Amniotic epithelial cell (primary cell): ENCODE data around the gene CCNK.

Experiments
- DNase-seq: peaks from one replicate; pipeline ENCODE4 v3.0.0-alpha.2; 2010; ENCODE audit warnings: low read depth

Gene CCNK

DNA sequence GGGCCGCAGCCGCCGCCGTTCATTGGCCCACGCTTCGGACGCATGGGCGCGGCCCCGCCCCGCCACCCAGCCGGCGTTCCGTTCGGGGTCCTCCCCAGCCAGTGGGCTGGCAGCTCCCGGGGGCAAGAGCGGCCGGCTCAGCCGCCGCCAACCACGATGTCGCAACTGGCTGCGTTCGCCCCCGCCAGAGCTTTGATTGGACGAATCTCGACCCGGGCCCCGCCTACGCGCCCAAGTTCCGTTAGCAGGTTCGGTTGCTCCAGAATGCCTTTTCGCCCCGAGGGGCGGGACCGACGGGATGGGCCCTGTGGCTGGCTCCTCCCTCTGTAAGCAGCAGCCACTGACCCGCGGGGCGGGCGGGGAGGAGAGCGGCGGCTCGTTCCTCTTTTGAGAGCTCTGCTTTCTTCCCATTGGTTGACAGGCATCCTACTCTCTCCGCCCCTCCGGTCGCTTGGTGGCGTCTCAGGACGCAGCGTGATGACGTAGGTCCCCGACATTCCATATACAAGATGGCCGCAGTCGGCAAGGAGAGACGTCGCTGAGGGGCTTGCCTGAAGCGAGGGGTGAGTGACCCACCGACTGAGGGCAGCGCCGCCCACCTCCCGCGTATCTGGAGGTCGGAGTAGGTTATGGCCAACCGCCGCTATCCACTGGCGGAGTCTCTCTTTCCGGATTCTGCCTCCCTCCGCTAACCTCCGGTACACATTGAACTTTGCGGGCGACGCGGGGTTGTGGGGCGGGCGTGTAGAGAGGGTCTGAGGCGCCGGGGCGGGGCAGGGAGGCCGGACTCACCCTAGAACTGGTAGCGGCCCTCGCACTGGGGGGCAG is at the start of gene CCNK:
Gene CCNK, plus strand, starts transcription at position 493 of the 828 bp plus-strand sequence. CDS start 11,269 bp downstream, outside the sequence.
- peak; percentile 99 for DNase-seq

- DNase-seq: no peak
Observed at GRCh38 chr14:99431986-99432385, 49.2 kb upstream of the CCNK start.

DNA sequence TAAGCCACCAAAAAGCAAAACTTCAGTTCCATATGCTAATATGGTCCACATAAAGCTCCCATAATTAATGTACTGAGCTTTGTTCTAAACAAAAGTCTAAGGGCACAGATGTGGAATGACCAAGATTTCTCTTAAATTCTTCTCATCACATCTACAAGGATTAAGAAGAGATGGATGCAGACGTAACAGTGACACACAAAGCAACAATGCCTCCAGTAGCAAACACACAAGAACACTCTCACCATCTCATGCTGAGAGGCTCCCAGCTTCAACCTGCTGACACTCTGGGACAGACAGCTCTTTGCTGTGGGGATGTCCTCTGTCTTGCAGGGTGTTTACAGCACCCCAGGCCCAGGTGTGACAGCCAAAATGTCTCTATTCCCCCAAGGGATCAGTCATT is 48.7 kb upstream of the CCNK start:
- DNase-seq: no peak

- no peak for DNase-seq
Observed at GRCh38 chr14:99435327-99435726, 45.9 kb upstream of the CCNK start.

- DNase-seq: peak; percentile 59
Observed at GRCh38 chr14:99436247-99437180, 44.7 kb upstream of the CCNK start.

DNA sequence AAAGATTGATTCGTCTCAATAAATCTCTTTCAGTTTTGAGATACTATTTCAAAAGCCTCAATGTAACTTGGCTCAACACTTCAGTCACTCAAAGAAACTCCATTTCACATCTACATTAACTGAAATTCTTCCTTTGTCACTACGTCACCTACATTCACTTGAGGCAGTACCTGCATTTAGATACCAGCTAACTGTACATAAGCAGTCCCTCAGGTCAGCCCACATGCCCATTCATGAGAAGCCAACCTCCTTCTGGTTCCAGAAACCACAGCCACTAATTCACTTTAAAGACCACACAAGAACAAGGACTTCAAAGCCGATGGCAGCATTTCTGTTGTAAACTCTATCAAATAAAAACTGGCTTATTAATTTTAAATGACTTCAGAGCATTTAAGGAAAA is 43.5 kb upstream of the CCNK start:
- no peak for DNase-seq

DNA sequence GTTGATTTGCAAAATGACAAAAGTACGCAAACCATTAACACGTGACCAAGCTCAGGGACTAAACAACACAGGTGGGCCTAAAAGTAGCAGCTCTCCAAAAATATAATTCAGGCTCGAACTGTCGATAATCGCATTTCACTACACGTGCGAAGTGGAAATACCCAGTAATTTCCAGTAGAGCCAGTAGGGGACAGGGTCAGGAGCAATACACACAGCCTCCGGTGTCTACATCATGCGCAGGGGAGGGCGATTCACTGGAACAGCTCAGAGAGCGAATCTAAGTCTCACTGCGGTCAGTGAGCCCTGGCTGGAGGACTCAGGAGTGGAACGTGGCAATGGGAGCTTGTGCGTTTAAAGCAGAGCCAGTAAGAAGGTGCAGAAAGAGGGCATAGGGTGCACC is 40.9 kb upstream of the CCNK start:
- DNase-seq: no peak

GRCh38 chr14:99441157-99441870 is 39.9 kb upstream of the CCNK start:
- peak; percentile 15 for DNase-seq

GRCh38 chr14:99441918-99442317 is 39.3 kb upstream of the CCNK start:
- DNase-seq: no peak

DNA sequence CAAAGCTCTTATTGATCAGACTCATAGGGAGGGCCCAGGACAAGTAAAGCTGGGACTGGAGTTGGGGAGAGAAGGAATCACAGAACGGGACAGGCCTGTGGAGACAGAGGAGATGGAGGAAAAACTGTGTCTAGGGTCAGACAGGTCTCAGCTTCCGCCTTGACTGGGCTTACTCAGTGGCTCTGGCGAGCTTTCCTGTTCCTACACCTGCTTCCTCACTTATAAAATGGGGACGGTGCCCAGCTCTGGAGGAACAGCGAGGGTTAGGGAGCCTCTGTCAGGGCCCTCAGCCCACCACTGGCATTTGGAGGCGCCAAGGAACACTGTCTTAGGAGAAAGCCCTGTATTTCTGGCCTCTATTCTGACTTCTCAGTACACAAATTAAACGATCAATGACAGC is 35.3 kb upstream of the CCNK start:
- DNase-seq: no peak

DNA sequence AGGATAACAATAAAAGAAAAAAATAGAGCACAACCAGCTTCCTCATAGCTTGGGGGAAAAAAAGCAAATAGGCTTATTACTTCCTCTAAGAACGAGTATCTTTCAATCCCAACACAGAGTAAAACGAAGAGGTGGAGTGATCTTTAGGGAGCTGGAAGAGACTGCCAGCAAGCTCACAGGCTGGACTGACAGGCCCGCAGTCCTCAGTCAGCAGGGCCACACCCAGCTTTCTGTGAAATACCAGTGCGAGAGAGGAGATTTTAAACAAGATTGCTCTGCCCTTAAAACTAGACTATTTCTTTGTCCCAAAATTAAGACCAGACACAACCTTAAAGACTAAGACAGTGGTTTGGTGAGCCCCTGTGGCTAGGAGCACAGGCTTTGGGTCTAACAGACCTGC is 33.5 kb upstream of the CCNK start:
- no peak for DNase-seq

GRCh38 chr14:99450266-99450665 is 30.9 kb upstream of the CCNK start:
- no peak for DNase-seq

GRCh38 chr14:99451234-99451633 is 30.0 kb upstream of the CCNK start:
- no peak for DNase-seq

- DNase-seq: no peak
Observed at GRCh38 chr14:99452968-99453367, 28.2 kb upstream of the CCNK start.

- DNase-seq: no peak
Observed at GRCh38 chr14:99454246-99454645, 27.0 kb upstream of the CCNK start.

GRCh38 chr14:99459481-99460100 is 21.6 kb upstream of the CCNK start:
- peak; percentile 16 for DNase-seq

- peak; percentile 75 for DNase-seq
Observed at GRCh38 chr14:99460793-99461192, 20.4 kb upstream of the CCNK start.

- no peak for DNase-seq
Observed at GRCh38 chr14:99461411-99462085, 19.7 kb upstream of the CCNK start.

DNA sequence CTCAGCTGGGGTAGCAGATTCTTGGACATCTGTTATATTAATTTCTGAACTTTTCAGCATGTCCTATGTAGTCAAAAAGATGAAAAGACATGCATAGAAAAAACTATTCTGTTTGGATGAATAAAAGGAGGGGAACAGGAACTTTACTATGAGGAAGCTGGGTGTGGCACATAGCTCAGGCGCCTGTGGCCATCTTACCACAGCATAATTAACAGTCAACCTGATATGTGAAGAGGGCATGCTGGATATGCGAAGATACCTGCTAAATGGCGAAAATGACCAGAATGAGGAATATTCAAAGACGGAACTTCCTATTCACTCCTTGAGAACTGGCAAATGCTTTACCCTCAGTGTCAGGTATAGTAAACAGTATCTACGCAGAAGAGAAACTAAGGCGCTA is 19.0 kb upstream of the CCNK start:
- DNase-seq: no peak

DNA sequence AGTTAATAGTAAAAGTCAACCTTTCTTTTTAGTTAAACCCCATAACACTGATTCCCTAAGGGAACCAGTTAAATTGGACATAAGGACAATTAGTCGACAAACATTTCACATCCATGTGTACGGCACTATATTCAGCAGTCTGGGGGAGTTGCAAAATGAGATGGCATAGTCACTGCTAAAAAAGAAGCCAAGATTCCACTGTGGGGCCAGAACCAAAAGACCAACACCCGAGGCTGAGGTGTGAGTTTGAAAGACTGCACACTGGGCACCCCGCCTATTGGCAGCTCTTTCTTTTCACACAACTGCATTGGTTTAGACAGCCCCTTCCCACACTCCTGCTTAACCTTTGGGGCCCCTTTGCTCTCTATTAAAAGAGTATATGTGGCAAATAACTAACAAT is 17.2 kb upstream of the CCNK start:
- DNase-seq: no peak

DNA sequence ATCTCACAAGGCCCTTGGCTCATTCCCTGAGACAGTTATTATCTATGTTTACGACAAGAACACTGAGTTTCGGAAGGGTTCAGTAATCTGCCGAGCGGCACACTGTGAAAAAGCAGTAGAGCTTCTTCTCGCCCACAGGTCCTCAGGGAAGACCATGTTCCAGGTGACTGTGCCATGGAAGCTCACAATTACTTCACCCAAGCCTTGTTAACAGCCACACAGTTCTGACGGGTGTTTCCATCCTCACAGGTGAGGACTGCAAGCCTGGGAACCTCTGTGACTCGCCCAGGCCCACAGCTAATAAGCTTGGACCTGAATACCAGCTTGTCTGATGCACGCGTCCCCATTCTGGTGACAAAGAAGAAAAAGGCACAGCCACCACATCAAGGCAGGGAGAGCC is 15.9 kb upstream of the CCNK start:
- no peak for DNase-seq
